GM12891 (cell line): ENCODE data around the gene CBFA2T2.

Experiments used
- POLR2A ChIP-seq: IDR thresholded peaks from 2 replicates; pipeline ENCODE4 v1.6.1; 2011; ENCODE audit warnings: low read depth, low read length, control low read depth
- POLR2AphosphoS5 ChIP-seq: IDR thresholded peaks from 2 replicates; pipeline ENCODE4 v1.6.1; 2011; ENCODE audit warnings: low read depth, low read length, control low read depth
- POU2F2 ChIP-seq: IDR thresholded peaks from 2 replicates; pipeline ENCODE4 v1.6.1; 2011; ENCODE audit warnings: low read depth, mild to moderate bottlenecking, control low read depth, low read length, moderate library complexity
- SPI1 ChIP-seq: IDR thresholded peaks from 2 replicates; pipeline ENCODE4 v1.6.1; 2011; ENCODE audit warnings: low read depth, low read length, control low read depth
- TAF1 ChIP-seq: IDR thresholded peaks from 2 replicates; pipeline ENCODE4 v1.6.1; 2011; ENCODE audit warnings: low read depth, low read length, control low read depth

- TF ChIP-seq POLR2A (no peak), TAF1 (no peak), SPI1 (no peak), POU2F2 (no peak), POLR2AphosphoS5 (no peak)
These were observed 157.9 kb downstream of the CBFA2T2 start for GRCh38 chr20:33647603-33648395.
